GM18520 (cell line): ENCODE measurements around the gene ITGAD.
"Not testable (repeated sequence)": the region's sequence is repeated elsewhere in the genome, so short reads cannot be mapped to it uniquely, and the experiment has no call there.

Experiments used
- ATAC-seq: cut with Tn5 transposase; IDR thresholded peaks from one replicate; pipeline ENCODE4 v1.9.1; 2021; ENCODE audit not compliant: unreplicated experiment

Gene ITGAD

GRCh38 chr16:31403590-31404352 lies 10.6 kb downstream of the ITGAD start:
- ATAC-seq: no peak

- ATAC-seq: no peak
Observed at GRCh38 chr16:31404353-31405064, 11.4 kb downstream of the ITGAD start.

- ATAC-seq: no peak
Observed at GRCh38 chr16:31407406-31407805, 14.3 kb downstream of the ITGAD start.

DNA sequence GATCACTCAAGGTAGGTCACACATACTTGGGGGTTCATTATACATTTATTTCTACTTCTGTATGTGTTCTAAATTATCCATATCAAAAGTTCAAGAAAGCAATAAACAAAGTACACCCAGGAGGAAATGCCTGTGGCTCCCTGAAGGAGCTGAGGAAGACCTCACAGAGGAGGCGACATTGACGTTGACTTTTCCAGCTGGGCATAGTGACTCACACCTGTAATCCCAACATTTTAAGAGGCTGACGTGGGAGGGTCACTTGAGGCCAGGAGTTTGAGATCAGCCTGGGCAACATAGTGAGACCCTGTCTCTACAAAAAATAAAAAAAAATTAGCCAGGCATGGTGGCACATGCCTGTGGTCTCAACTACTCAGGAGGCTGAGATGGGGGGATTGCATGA lies 16.3 kb downstream of the ITGAD start:
- ATAC-seq: no peak

GRCh38 chr16:31410082-31410481 lies 16.9 kb downstream of the ITGAD start:
- ATAC-seq: no peak

GRCh38 chr16:31411024-31411844 lies 18.1 kb downstream of the ITGAD start:
- ATAC-seq: no peak

DNA sequence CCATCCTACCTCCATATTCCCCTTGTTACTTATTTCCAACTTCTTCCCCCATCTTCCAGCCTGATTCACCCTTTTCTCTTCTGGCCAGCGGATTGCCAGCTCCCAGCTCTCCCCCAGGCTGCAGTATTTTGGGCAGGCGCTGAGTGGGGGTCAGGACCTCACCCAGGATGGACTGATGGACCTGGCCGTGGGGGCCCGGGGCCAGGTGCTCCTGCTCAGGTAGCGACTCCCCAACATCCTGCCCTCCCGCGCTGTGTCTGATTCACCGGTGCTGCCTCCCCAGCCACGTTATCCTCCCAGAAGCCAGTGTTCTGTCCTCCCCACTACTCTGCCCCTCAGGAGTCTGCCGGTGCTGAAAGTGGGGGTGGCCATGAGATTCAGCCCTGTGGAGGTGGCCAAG lies 19.6 kb downstream of the ITGAD start:
- no peak for ATAC-seq

DNA sequence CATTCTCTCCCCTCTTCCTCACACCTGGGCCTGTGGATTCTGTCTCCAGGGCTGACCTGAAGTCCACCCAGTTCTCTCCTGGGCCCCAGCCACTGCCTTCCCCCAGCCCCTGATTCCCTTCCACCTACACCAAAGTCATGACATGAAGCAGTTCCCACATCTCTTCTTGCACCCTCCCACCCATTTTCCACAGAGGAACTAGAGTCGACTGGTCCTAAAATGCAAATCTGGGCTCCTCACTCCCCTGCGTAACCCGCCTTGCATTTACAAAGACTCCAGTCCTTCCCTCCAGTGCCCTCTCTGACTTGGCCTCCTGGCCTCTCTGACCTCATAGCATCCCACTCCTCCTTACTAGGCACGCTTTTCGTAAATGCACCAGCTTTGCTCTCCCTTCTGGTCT lies 20.2 kb downstream of the ITGAD start:
- ATAC-seq: no peak

GRCh38 chr16:31413943-31414342 lies 20.8 kb downstream of the ITGAD start:
- no peak for ATAC-seq

GRCh38 chr16:31414706-31415105 lies 21.6 kb downstream of the ITGAD start:
- ATAC-seq: no peak

DNA sequence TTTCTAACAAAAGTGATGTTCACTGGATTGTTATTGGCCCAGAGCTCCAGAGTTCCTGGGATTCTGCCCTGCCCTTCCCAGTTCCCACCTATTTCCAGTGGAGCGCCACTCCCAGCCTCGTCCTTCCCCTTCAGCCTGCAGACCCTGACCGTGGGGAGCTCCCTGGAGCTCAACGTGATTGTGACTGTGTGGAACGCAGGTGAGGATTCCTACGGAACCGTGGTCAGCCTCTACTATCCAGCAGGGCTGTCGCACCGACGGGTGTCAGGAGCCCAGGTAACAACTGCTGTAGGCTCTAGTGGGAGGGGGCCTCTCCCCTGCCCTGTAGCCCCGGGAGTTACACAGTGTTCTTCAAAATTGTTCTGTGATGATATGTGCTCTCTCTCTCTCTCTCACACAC lies 23.2 kb downstream of the ITGAD start:
- ATAC-seq: no peak

GRCh38 chr16:31417036-31417435 lies 23.9 kb downstream of the ITGAD start:
- not testable (repeated sequence) for ATAC-seq

GRCh38 chr16:31417916-31418315 lies 24.8 kb downstream of the ITGAD start:
- ATAC-seq: no peak

DNA sequence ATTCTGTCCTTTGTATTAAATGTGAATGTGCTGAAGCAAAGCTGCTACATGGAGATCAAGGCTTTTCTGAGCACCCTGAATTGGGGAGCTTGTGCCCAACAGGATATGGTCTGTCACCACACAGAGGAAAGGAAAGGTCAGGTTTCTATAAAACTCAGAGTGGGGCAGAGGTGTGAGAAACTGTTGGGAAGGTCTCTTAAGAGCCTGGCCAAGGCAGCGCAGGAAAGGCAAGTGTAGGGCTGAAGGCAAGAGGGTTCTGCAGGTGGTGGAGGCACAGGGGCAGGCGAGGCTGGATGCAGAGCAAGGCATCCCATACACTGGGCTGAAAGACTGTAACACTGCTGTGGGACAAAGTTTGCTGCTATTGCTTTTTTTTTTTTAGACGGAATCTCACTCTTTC lies 26.9 kb downstream of the ITGAD start:
- ATAC-seq: no peak

GRCh38 chr16:31421587-31421986 lies 28.5 kb downstream of the ITGAD start:
- no peak for ATAC-seq

DNA sequence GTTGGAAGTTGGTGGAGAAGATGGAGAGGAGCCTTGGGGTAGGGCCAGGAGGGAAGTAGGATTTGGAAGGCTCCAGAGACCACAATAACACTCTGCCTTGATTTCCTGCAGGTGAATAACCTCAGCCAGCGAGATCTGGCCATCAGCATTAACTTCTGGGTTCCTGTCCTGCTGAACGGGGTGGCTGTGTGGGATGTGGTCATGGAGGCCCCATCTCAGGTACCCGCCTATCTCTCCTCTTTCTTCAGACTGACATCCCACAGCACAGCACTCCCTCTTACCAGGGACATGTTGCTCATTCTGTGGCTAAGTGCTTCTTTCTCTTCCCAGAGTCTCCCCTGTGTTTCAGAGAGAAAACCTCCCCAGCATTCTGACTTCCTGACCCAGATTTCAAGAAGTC lies 30.1 kb downstream of the ITGAD start:
- ATAC-seq: no peak

DNA sequence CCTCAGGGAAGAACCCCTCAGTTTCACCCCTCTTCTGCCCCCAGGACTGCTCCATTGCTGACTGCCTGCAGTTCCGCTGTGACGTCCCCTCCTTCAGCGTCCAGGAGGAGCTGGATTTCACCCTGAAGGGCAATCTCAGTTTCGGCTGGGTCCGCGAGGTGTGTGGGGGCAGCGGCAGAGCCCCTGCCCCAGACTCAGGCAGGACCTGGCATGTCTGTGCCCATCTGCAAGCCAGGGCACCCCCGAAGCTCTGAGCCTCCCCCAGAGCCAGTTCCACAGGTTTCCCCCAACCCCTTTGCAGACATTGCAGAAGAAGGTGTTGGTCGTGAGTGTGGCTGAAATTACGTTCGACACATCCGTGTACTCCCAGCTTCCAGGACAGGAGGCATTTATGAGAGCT lies 30.7 kb downstream of the ITGAD start:
- no peak for ATAC-seq

DNA sequence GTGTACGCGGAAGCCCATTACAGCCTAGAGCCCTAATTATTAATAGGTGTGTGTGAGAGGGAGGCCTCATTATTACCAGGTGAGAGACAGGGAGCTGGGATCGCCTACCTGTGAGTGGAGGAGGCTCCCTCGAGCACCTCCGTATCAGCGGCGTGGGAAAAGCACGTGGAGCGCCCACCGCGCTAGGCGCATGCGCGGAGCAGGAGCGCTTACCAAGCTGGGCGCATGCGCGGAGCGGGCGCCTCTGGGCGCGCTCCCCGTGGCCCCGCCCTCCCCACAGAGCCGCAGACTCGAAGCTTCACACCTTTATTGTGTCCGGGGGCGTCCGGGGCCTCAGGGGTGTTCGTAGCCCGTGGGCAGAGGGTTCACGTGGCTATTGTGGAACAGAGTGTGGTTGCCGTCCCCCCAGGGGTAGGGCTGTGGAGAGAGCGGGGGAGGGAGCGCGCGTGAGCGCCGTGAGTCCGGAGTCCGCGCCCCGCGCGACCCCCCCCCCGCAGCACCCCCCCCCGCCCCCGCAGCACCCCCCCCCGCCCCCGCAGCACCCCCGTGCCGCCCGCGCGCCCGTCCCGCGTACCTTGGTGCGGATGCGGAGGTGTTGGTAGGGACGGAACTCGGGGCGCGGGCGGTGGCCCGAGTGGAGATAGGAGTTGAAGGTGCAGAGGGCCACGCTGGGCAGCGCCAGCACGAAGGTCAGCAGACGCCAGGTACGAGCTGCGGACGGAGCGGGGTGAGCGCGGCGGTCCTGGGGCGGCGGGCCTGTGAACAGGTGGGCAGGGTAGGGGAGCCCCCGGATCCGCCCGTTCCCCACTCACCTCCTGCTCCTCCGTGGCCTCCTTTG lies 34.5 kb downstream of the ITGAD start:
- ATAC-seq: no peak

DNA sequence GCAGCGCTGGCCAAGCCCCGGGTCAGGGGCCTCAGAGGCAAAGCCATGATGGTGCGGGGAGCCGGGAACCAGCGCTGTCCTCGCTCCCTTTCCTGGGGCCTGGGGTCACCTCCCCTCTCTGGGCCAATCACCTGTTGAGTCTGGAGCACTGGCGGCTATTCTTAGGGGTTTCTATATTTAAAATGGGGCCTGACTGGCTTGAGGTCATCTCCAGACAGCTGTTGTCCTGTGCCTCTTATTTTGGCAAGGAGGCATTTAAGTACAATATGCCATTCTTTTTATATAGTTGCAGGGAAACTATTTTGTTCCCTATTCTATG lies 35.1 kb downstream of the ITGAD start, which contains the start of gene COX6A2:
Gene COX6A2 (minus strand): TSS at position 82 of the 319 bp plus-strand sequence. CDS start 35 bp downstream, at position 47.
- no peak for ATAC-seq

DNA sequence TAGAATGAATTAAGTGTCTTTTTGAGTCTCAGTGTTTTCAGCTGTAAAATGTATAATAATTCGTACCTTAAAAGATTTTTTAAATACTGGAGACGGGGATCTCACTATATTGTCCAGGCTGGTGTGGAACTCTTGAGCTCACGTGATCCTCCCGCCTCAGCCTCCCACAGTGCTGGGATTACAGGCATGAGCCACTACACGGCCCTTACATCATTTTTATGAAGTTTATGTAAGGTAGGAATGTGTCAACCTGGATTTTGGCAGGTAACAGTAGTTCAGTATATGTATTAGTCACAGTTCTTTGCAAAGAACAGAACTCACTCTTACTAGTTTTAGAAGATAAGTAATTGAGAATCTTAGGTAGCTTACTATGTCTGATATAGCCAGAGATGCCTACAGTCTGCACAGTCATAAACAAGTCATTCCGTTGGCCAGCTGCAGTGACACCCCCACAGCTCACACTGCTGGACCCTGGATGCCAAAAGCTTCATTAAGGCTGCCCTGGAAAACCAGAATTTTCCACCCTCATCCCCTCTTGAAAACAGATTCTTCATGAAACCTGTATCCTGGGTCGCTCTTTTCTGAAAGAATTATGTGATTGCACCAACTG lies 35.6 kb downstream of the ITGAD start:
- ATAC-seq: no peak
